ENCODE measurements around the gene ATP6V0B. TPM values are rescaled to one million over a fixed set of nuclear protein-coding genes. Genes with fewer than 3 reads are reported as not detected.

The ATP6V0B gene
- total and polyA plus RNA-seq, 10 of the 15 experiments (the other 5 are each of a cell fraction or from before 2014, with no cell fraction given), result 65.3 to 250 (median 144) TPM

- DNase-seq (ENCODE audit: low read depth, low spot score) (no peak), FAIRE-seq (no peak), ATAC-seq (no peak)
- ChIA-PET POLR2A (interaction anchor here (0.9 to 1.7 kb wide), 2 partner anchors 16 kb away, joined by 5 to 6 read pairs; partner anchors contain the start of gene ATP6V0B), SMC1A (ENCODE audit: uncharacterized antibody, unreplicated experiment) (interaction anchor here (0.9 kb wide), 1 partner anchor 15 kb away, joined by 3 read pairs; no protein-coding TSS in a partner anchor), RAD21 (ENCODE audit: unreplicated experiment) (interaction anchor here (0.6 to 1.6 kb wide), 2 partner anchors 16 to 47 kb away, joined by 3 to 4 read pairs; no protein-coding TSS in a partner anchor), CTCF (interaction anchor here (1.1 to 2.5 kb wide), 3 partner anchors 15 to 227 kb away, joined by 3 to 23 read pairs (median 4); no protein-coding TSS in a partner anchor)
- Histone ChIP-seq H3K36me3 (ENCODE audit: control insufficient read depth in 2 of 2, insufficient read depth in 2 of 2, low read length in 1 of 2) (no peaks in the 10 kb centered on the region; a peak in 1 of 4 replicates), H3K27ac (ENCODE audit: control insufficient read depth, insufficient read depth) (peak overlapping the region; percentile 42; the same call in 1 of the 2 replicates), H3K9ac (ENCODE audit: control insufficient read depth, insufficient read depth, low read length) (peak overlapping the region; percentile 39; the same call in 1 of the 2 replicates), H3K27me3 (replicated peaks in 1 of 2; ENCODE audit: control insufficient read depth in 2 of 2, insufficient read depth in 2 of 2, low read length in 1 of 2) (no peaks in the 10 kb centered on the region), H3K79me2 (ENCODE audit: control insufficient read depth, insufficient read depth, low read length) (no peaks in the 10 kb centered on the region), H3K9me3 (replicated peaks; ENCODE audit: control insufficient read depth, insufficient read depth, low read length) (no peaks in the 10 kb centered on the region), H3K4me1 (ENCODE audit: control insufficient read depth, insufficient read depth, low read length) (peaks cover 17% of the 10 kb centered on the region), H3K4me2 (ENCODE audit: control insufficient read depth, insufficient read depth) (peak overlapping the region; percentile 23), H4K20me1 (ENCODE audit: control insufficient read depth, insufficient read depth) (no peaks in the 10 kb centered on the region), H3K4me3 (peak overlapping the region; percentile 72), H2AFZ (ENCODE audit: control insufficient read depth, low read depth, low read length) (peak overlapping the region; percentile 91)
- BruUV-seq (replicated peaks), result no TSS peak
- 2% methylated on average over 10 of the region's 10 CpGs for whole genome bisulfite sequencing (ENCODE audit: insufficient coverage, insufficient replicate concordance, low lambda C conversion rate, missing lambda C conversion rate)
- TF ChIP-seq STAT1 (conservative IDR thresholded peaks at IDR 0.05) (no peak), IKZF2 (IDR thresholded peaks at IDR 0.05) (0 out of 4 replicates have a peak, but pooled peaks of 1 of the 2 experiments have one; percentile 8), NBN (IDR thresholded peaks at IDR 0.05) (no peak), SMAD5 (IDR thresholded peaks at IDR 0.05; ENCODE audit: low read depth) (no peak), POLR2AphosphoS5 (IDR thresholded peaks at IDR 0.05; ENCODE audit: low read length) (0 out of 2 replicates have a peak, but pooled peaks have one; percentile 30), E4F1 (IDR thresholded peaks at IDR 0.05; ENCODE audit: borderline replicate concordance, partially characterized antibody) (no peak), PKNOX1 (IDR thresholded peaks at IDR 0.05) (no peak), PRDM15 (CRISPR knock-in tag; IDR thresholded peaks at IDR 0.05) (no peak), CHD1 (IDR thresholded peaks at IDR 0.05; ENCODE audit: low read depth, low read length) (no peak), RBBP5 (conservative IDR thresholded peaks at IDR 0.05) (no peak), BHLHE40 (IDR thresholded peaks at IDR 0.05; ENCODE audit: borderline replicate concordance in 1 of 2, low read depth in 2 of 2, low read length in 1 of 2) (no peak), LARP7 (IDR thresholded peaks at IDR 0.05) (no peak), IKZF1 (conservative IDR thresholded peaks at IDR 0.05) (0 out of 2 replicates have a peak, but pooled peaks have one; percentile 22)
- in situ Hi-C loops (cut with MboI), result no loop called here
- intact Hi-C loops (cut with micrococcal nuclease; ENCODE audit: unreplicated experiment), result loop anchor here (5.0 kb wide), 1 partner anchor 41 kb away; the partner anchor contains the start of gene SLC6A9
These were observed 16.4 kb downstream of the ATP6V0B start for GRCh38 chr1:43991200-43991475.

Data from GM12878 (cell line).